ENCODE results near the gene RNF149.
A peak's percentile ranks its signal among the peaks of the same experiment; 100 is the strongest.

Gene RNF149

DNA sequence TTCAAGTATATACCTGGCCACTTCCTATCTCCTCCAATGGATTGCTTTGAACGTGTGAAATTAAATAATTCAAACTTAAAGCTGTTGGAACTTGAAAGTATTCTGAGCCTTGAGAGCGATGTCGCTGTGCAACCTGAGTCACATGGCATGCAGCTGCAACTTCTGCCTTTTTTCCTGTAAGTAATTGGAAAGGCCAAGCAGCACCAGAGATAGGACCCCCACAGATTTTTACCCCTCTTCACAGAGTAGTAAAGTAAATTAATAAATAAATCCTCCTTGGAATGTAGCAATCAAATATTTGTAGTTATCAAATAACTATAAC, 3.2 kb upstream of the RNF149 start:
- H3K4me3 ChIP-seq (ENCODE audit: low read depth, low read length) = no peak overlapping the region
- no peak for DNase-seq (ENCODE audit: low read depth)

DNA sequence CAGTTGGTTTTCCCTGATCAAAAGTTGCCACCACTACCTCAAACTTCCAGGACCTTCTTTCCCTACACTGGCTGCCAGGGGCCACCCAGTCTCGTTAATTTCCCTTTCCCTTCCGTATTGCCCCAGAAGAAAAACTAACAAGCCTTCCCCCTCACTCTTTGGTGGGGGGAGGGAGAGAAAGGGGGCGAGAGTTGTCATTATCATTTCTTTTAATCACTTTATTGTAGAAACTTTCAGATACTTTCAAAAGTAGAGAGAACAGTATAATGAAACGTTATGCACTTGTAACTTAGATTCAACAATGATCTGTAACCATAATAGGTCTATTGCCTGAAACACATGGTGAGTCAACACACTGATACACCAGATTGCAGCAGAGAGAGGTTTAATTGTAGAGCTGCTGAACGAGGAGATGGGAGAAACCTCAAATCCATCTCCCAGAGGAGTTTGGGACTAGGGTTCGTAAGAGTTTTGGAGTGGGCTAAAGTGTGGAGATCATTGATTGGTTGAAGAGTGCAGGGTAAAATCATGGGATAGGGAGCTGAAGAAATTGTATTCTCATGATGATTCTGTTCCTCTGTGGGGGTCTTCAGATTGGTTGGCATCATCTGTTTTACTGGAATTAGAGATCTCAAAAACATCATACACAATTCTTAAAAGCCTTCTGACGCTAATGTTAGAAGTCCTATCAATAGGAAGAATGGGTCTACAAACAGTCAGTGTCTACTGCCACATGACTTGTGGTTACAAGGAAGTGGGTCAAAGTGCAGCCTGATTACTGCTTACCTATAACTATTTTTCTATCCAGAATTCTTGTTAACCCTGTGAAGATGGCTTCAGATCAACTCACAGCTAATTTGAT, 2.6 kb upstream of the RNF149 start:
- no peak for DNase-seq (ENCODE audit: low read depth)
- no peak overlapping the region for H3K4me3 ChIP-seq (ENCODE audit: low read depth, low read length)
- TF ChIP-seq, protein P1, sequence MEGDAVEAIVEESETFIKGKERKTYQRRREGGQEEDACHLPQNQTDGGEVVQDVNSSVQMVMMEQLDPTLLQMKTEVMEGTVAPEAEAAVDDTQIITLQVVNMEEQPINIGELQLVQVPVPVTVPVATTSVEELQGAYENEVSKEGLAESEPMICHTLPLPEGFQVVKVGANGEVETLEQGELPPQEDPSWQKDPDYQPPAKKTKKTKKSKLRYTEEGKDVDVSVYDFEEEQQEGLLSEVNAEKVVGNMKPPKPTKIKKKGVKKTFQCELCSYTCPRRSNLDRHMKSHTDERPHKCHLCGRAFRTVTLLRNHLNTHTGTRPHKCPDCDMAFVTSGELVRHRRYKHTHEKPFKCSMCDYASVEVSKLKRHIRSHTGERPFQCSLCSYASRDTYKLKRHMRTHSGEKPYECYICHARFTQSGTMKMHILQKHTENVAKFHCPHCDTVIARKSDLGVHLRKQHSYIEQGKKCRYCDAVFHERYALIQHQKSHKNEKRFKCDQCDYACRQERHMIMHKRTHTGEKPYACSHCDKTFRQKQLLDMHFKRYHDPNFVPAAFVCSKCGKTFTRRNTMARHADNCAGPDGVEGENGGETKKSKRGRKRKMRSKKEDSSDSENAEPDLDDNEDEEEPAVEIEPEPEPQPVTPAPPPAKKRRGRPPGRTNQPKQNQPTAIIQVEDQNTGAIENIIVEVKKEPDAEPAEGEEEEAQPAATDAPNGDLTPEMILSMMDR (IDR thresholded peaks at IDR 0.05; ENCODE audit: insufficient read depth, low read depth, low read length, missing control alignments) = no peak

More for the DNA sequence above, 3.2 kb upstream of the RNF149 start:
- TF ChIP-seq, protein P1 (IDR thresholded peaks at IDR 0.05; ENCODE audit: insufficient read depth, low read depth, low read length, missing control alignments) = no peak

DNA sequence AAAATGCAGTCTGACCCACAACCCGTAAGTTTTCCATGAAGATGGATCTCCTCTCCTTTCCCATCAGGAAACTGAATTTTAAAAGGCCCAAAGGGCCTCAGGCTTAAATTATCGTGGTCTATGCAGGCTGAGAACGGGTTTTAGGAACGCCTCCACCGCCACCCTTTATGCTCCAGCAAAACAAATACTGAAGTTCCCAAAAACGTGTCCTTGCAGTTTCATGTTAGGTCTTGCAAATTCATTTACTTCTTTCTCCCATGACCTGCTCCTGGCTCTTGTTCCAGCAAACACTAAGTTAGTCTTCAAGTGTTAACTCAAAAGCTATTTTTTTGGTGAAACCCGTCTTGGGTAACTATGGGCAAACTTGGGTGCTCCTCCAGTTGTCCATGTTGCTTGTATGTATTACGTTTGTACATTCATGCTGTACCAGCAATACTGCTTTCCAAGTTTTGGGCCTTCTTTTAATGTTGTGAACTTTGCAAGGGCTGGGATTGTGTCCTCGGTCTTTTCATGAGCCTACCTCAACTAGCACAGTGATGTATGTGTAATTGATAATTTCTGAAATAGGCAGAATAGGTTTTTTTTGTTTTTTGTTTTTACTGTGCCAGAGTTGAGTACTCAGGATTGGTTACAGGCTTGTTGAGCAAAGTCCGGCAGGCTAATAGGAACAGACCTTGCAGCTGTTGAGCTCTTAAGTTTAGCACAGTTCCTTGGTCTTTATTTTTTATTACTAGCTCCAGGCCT, 1.8 kb upstream of the RNF149 start:
- no peak overlapping the region for H3K4me3 ChIP-seq (ENCODE audit: low read depth, low read length)
- no peak for DNase-seq (ENCODE audit: low read depth)
- TF ChIP-seq, protein P1 (IDR thresholded peaks at IDR 0.05; ENCODE audit: insufficient read depth, low read depth, low read length, missing control alignments) = no peak

DNA sequence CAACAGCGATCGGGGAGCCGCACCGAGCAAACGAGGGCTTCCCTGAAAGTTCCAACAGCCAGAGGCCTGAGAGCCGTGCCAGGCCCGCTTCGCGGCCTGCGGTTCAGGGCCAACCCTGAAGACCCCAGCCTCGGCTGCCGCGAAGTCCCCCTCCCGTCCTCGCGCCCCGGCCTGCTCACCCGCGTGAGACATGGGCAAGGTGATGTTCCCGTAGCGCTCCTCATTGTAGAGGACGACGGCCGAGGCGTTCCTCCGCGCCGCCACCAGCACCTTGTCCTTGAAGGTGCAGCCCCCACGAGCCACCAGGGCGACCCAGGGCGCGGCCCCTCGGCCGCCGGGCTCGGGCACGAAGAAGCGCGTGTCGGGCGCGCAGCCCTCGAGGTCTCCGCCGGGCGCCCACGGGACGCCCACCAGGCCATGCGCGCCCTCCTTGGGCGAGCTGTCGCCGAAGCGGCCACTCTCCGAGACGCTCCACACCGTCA, 510 bp downstream of the RNF149 start:
- DNase-seq (ENCODE audit: low read depth) = peak; percentile 49
- TF ChIP-seq, protein P1 (IDR thresholded peaks at IDR 0.05; ENCODE audit: insufficient read depth, low read depth, low read length, missing control alignments) = no peak

DNA sequence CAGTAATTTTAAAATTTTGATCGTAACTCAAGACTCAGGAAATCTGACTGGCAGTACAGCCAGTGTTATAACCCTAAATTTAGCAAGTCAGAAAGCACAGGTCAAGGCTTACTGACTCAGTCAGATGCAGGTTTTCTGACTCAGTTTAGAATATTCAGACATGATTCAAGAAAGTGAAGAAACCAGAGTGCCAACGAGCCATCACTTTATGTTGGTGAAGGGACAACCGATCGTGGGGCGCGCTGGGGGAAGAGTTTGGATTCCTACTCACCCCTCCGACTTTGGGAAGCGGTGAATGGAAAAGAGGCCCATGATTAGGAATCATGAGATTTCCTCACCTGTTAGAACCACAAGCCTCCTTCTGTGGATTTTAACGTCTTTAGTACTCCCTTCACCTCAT, 998 bp downstream of the RNF149 start:
- DNase-seq (ENCODE audit: low read depth) = peak; percentile 16
- peak overlapping the region; percentile 95 for H3K4me3 ChIP-seq (ENCODE audit: low read depth, low read length)
- TF ChIP-seq, protein P1 (IDR thresholded peaks at IDR 0.05; ENCODE audit: insufficient read depth, low read depth, low read length, missing control alignments) = no peak

More for the DNA sequence above, 510 bp downstream of the RNF149 start:
- peak overlapping the region; percentile 95 for H3K4me3 ChIP-seq (ENCODE audit: low read depth, low read length)

DNA sequence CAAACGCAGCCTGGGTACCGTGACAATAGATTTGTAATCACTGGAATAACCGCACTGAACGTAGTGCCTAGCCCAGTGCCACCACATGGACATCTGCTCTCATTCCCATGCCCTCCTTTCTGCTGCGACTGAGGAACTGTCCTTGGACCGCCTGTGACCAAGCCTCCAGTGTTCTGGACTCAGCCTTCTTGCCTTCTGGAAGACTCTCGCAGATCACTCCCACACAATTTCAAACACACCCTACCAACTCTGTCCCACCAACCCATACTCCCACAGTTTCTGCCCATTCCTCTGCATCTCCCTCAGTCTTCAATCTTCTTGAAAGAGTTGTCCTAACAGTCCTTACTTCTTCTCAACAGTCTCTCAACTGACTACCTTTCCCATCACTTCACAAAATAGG, 2.1 kb downstream of the RNF149 start:
- TF ChIP-seq, protein P1 (IDR thresholded peaks at IDR 0.05; ENCODE audit: insufficient read depth, low read depth, low read length, missing control alignments) = no peak
- H3K4me3 ChIP-seq (ENCODE audit: low read depth, low read length) = peak overlapping the region; percentile 95
- peak; percentile 6 for DNase-seq (ENCODE audit: low read depth)

All from GM12865 (cell line).